GM12874 (cell line): Measurements from ENCODE around the gene ADARB2.

Source experiments
- TF ChIP-seq, protein P1 (sequence below): IDR thresholded peaks from 2 replicates; pipeline ENCODE4 v1.5.1; 2011; ENCODE audit warnings: low read depth, mild to moderate bottlenecking, control low read depth, low read length, moderate library complexity; ENCODE audit not compliant: insufficient read depth

The ADARB2 gene

DNA sequence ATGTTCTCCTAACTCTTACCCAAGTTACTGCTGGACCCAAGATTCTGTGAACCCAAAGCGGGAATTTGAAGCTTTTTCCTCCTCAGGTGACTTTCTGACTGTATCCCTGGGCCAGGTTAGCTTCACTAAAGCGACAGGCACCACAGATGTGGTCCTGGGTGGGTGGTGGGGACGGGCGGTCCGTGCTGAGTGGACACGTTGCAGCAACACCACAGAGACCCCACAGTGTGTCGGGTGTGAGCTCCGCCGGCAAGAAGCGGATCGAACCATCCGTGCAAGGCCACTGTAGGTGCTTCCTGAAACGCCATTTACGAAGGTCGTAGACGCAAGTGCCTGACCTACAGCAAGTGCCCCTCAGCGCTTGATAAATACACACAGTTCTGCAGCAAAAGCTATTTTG is 325.9 kb downstream of the ADARB2 start:
- TF ChIP-seq, protein P1, sequence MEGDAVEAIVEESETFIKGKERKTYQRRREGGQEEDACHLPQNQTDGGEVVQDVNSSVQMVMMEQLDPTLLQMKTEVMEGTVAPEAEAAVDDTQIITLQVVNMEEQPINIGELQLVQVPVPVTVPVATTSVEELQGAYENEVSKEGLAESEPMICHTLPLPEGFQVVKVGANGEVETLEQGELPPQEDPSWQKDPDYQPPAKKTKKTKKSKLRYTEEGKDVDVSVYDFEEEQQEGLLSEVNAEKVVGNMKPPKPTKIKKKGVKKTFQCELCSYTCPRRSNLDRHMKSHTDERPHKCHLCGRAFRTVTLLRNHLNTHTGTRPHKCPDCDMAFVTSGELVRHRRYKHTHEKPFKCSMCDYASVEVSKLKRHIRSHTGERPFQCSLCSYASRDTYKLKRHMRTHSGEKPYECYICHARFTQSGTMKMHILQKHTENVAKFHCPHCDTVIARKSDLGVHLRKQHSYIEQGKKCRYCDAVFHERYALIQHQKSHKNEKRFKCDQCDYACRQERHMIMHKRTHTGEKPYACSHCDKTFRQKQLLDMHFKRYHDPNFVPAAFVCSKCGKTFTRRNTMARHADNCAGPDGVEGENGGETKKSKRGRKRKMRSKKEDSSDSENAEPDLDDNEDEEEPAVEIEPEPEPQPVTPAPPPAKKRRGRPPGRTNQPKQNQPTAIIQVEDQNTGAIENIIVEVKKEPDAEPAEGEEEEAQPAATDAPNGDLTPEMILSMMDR = no peak

DNA sequence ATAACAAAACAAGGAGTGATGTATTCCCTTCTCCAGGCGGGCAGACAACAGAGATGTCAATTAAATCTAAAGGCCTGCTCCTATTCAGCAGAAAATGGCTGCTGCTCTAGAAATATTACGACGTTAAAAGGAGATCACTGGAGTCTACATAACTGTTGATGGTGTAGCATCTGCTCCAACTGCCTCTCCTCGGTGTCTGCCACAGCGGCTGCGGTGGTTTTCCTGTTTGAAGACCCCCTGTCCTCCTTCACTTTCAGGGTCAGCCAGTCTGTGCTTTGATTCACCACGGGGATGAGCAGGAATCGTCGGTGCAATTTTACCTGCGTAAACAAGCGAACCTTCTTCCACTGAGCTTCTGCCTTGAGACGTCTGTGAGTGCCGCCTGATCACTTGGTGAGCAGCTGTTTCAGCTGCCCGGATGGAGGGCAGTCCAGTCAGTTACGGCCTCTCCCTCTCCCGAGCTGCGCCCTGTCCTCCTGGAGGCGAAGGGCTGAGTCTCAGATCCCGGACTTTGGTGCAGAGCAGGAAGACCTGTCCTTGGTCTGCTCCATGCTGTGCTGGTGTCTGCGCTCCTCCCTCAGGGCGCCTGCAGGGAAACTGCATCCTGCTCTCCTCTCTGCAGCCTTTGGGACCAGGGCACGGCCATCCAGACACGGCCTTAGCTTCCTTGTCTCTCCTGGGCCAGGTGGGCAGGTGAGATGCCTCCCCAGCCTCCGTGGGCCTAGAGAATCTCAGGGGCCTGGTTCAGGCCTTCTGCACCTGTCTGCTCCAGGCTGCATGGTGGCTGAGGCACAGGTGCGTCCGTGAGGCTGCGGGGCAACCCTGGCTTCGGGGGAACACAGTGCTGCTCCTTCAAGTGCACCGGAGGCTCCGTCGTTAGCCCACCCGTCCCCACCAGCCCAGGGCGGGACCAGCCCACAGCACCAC is 326.6 kb downstream of the ADARB2 start:
- TF ChIP-seq, protein P1 = no peak

DNA sequence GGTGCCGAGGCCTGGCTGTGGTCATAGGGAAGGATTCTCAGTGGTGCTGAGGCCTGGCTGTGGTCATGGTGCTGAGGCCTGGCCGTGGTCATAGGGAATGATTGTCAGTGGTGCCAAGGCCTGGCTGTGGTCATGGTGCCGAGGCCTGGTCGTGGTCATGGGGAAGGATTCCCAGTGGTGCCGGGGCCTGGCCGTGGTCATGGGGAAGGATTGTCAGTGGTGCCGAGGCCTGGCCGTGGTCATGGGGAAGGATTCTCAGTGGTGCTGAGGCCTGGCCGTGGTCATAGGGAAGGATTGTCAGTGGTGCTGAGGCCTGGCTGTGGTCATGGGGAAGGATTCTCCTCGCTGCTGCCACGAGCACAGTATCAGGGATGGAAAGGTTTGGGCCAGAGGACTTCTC is 327.3 kb downstream of the ADARB2 start:
- TF ChIP-seq, protein P1 = no peak

DNA sequence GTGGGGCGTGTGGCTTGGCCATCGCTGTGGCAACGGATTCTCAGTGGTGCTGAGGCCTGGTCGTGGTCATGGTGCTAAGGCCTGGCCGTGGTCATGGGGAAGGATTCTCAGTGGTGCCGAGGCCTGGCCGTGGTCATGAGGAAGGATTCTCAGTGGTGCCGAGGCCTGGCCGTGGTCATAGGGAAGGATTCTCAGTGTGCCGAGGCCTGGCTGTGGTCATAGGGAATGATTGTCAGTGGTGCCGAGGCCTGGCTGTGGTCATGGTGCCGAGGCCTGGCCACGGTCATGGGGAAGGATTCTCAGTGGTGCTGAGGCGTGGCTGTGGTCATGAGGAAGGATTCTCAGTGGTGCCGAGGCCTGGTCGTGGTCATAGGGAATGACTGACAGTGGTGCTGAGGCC is 327.9 kb downstream of the ADARB2 start:
- TF ChIP-seq, protein P1 = no peak

DNA sequence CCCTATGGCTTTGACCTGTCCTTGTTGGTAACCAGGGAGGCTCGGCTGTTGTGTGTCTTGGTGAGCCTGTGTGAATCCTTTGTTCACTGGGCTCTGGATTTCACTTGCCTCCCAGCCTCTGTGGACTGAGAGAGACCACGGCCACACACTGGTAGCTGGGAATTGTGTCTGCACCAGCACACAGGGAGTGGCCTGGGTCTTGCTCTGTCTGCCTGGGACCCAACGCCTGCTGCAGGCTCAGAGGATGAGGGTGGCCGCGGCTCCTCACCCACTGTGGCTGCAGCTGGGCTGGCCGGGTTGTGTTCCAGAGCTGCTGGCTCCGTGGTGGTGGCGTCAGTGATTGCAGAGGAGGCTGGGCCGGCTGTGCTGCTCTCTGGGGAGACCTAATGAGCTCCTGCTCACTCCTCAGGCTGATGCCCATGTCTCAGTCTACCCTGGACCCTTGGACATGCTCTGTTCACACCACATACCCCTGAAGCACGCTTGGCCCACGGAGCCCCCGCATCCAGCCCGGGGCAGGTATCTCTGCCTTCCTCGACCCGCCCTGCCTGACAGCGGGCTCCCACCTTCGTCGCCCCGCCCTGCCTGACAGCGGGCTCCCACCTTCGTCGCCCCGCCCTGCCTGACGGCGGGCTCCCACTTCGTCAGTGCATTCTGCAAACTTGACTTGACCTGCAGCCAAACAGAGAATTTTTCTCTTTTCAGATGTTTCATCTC is 328.5 kb downstream of the ADARB2 start:
- TF ChIP-seq, protein P1 = no peak

DNA sequence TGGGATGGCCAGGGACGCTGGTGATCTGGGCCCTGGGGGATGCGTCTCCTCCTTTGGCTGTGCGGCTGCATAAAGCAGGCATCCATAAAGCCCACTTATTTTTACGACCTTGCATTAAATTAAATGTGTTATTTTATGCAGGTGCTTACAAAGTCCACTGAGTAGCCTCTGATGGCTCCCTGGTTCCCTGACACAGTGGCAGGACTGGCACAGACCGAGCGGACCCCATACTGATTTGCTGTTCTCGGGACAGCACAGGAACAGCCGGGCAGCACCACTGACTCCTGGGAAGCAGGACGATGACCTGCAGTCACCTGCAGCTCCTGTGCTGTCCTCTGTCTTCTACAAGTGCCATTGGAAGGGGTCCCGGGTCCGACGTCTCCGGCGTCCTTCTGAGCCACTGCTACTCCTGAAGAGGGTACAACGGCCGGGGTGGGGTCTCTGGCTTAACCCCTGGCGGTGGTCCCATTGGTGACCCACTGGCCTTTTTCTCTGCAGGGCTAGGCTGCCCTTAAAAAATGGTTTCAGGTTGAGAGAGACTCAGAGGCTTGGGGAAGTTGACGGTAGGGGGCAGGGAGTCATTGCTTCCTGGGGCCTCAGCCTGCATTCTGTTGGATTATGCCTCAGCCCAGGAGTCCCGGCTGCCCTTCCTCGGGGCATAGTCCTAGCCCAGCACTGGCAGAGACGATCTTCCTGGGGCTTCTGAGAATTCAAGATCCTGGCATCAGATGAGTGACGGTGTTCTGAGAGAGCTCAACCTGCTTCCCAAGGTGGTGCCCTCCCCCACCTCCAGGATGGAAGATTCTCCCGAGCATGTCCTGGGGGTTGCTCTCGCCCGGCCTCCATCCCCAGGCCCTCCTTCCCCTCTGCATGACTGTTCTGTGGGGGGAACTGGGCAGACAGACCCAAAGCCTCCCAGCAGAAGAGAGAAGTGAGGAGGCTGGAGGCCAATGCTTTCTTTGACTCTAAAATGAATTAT is 330.1 kb downstream of the ADARB2 start:
- TF ChIP-seq, protein P1 = no peak
